Neuronal stem cell (in vitro differentiated cells): ENCODE data around the gene SLC16A7.

ENCODE experiments used
- DNase-seq: peaks from one replicate; pipeline ENCODE4 v3.0.0-alpha.2; 2013; ENCODE audit warnings: low spot score
- H2AFZ ChIP-seq: one replicate; pipeline ENCODE4 v1.6.1; 2013; ENCODE audit warnings: mild to moderate bottlenecking, low read length, inconsistent platforms
- H2AK5ac ChIP-seq: 2 replicates; pipeline ENCODE4 v1.6.1; 2013; ENCODE audit warnings: low read depth, mild to moderate bottlenecking, inconsistent platforms, low read length, moderate library complexity, mixed read lengths
- H2BK120ac ChIP-seq: 2 replicates; pipeline ENCODE4 v1.6.1; 2013; ENCODE audit warnings: low read depth, mild to moderate bottlenecking, inconsistent platforms, low read length, moderate library complexity, mixed read lengths
- H2BK12ac ChIP-seq: one replicate; pipeline ENCODE4 v1.6.1; 2013; ENCODE audit warnings: low read length, inconsistent platforms
- H2BK15ac ChIP-seq: 2 replicates; pipeline ENCODE4 v1.6.1; 2013; ENCODE audit warnings: mild to moderate bottlenecking, low read length, inconsistent platforms, mixed read lengths
- H2BK5ac ChIP-seq: one replicate; pipeline ENCODE4 v1.6.1; 2013; ENCODE audit warnings: inconsistent platforms, mild to moderate bottlenecking, low read length, moderate library complexity
- H3K14ac ChIP-seq: one replicate; pipeline ENCODE4 v1.6.1; 2013; ENCODE audit warnings: low read length, inconsistent platforms
- H3K18ac ChIP-seq: 2 replicates; pipeline ENCODE4 v1.6.1; 2013; ENCODE audit warnings: low read length, inconsistent platforms
- H3K23ac ChIP-seq: 2 replicates; pipeline ENCODE4 v1.6.1; 2013; ENCODE audit warnings: low read depth, mild to moderate bottlenecking, mixed read lengths, low read length, inconsistent platforms; ENCODE audit not compliant: poor library complexity
- H3K27ac ChIP-seq: replicated peaks from 3 replicates; pipeline ENCODE4 v1.5.1; 2013; ENCODE audit warnings: low read length, inconsistent platforms
- H3K27me3 ChIP-seq, 3 experiments: 2 replicates each; pipeline ENCODE4 v1.6.1; 2013; ENCODE audit warnings: low read length in 3 of 3, mild to moderate bottlenecking in 2 of 3, inconsistent platforms in 1 of 3, low read depth in 1 of 3, mixed read lengths in 1 of 3, moderate library complexity in 1 of 3; ENCODE audit not compliant: control insufficient read depth in 3 of 3, insufficient read depth in 3 of 3
- H3K36me3 ChIP-seq, 2 donors: replicated peaks in 1 of 2; 2 replicates each; pipeline ENCODE4 v1.6.1; 2013; ENCODE audit warnings: low read length in 2 of 2; ENCODE audit not compliant: control insufficient read depth in 2 of 2, insufficient read depth in 2 of 2
- H3K4ac ChIP-seq: 2 replicates; pipeline ENCODE4 v1.6.1; 2013; ENCODE audit warnings: inconsistent platforms, mild to moderate bottlenecking, low read length, moderate library complexity
- H3K4me1 ChIP-seq, 2 donors: 1 replicate in 1 of 2; 2 replicates in 1 of 2; pipeline ENCODE4 v1.6.1; 2013; ENCODE audit warnings: low read length in 2 of 2, low read depth in 1 of 2; ENCODE audit not compliant: control insufficient read depth in 2 of 2, insufficient read depth in 1 of 2
- H3K4me2 ChIP-seq: one replicate; pipeline ENCODE4 v1.6.1; 2013; ENCODE audit warnings: mild to moderate bottlenecking, low read length, inconsistent platforms; ENCODE audit not compliant: insufficient read depth, poor library complexity, severe bottlenecking
- H3K4me3 ChIP-seq, 2 donors: 2 replicates each; pipeline ENCODE4 v1.5.1; 2013; ENCODE audit warnings: low read length in 2 of 2, mild to moderate bottlenecking in 2 of 2, inconsistent platforms in 1 of 2, moderate library complexity in 1 of 2
- H3K79me1 ChIP-seq: one replicate; pipeline ENCODE4 v1.6.1; 2013; ENCODE audit warnings: low read depth, mild to moderate bottlenecking, inconsistent platforms, low read length, moderate library complexity
- H3K9ac ChIP-seq: one replicate; pipeline ENCODE4 v1.6.1; 2013; ENCODE audit warnings: mild to moderate bottlenecking, low read depth, low read length, inconsistent platforms; ENCODE audit not compliant: poor library complexity
- H3K9me3 ChIP-seq, 2 donors: replicated peaks in 1 of 2; 2 replicates each; pipeline versions ENCODE3 to v1.6.1; 2013; ENCODE audit warnings: low read length in 2 of 2, mild to moderate bottlenecking in 2 of 2, inconsistent platforms in 1 of 2, low read depth in 1 of 2, mixed read lengths in 1 of 2, moderate library complexity in 1 of 2; ENCODE audit not compliant: control insufficient read depth in 2 of 2, insufficient read depth in 1 of 2
- H4K8ac ChIP-seq: one replicate; pipeline ENCODE4 v1.6.1; 2013; ENCODE audit warnings: low read depth, mild to moderate bottlenecking, inconsistent platforms, low read length, moderate library complexity
- H4K91ac ChIP-seq: one replicate; pipeline ENCODE4 v1.6.1; 2013; ENCODE audit warnings: low read length, low read depth, mild to moderate bottlenecking, inconsistent platforms; ENCODE audit not compliant: poor library complexity
- WGBS, 2 donors: extraction: QIAGEN DNeasy Blood & Tissue Kit; methylation state at CpG; one replicate each; pipeline ENCODE4 v1.1.7; 2013; ENCODE audit warnings: missing lambda C conversion rate in 2 of 2, mixed read lengths in 1 of 2; ENCODE audit not compliant: insufficient read length in 2 of 2, insufficient replicate concordance in 1 of 2; ENCODE audit errors: extremely low coverage in 2 of 2; 5-methylcytosine and 5-hydroxymethylcytosine counted together

The SLC16A7 gene

DNA sequence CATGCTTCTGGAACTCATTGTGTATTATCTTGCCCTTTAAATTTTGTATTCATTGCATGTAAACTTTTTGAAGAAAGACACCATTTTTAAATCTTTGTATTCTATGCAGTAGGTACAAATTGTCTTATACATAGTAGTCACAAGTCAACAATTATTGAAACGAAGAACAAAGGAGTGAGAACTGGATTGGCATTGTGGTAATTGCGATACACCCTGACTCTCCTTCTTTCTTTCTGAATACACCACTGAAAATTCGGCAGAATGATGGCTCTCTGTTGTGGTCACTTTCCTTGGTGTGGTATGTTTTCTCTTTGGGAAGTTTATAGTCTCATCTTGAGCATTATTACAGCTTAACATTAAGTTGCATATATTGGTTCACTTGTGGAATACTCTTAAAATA is 34.1 kb downstream of the SLC16A7 start:
- Histone ChIP-seq H3K4me3 (no peak overlapping the region), H2BK12ac (no peak overlapping the region), H3K27me3 (no peaks in the 10 kb centered on the region), H3K4me1 (no peaks in the 10 kb centered on the region), H3K14ac (no peak overlapping the region), H3K9me3 (no peaks in the 10 kb centered on the region), H2AFZ (no peak overlapping the region), H2BK15ac (no peak overlapping the region), H3K36me3 (no peaks in the 10 kb centered on the region), H2BK120ac (no peak overlapping the region), H4K8ac (no peak overlapping the region), H2BK5ac (no peak overlapping the region), H3K27ac (no peak overlapping the region), H3K79me1 (no peaks in the 10 kb centered on the region), H3K9ac (no peak overlapping the region), H2AK5ac (no peak overlapping the region), H3K4me2 (no peak overlapping the region), H3K4ac (no peak overlapping the region), H3K18ac (no peak overlapping the region), H3K23ac (no peak overlapping the region), H4K91ac (no peak overlapping the region)
- no CpG with 5 or more reads among the region's 3 CpGs for WGBS, 2 donors
- DNase-seq: no peak

DNA sequence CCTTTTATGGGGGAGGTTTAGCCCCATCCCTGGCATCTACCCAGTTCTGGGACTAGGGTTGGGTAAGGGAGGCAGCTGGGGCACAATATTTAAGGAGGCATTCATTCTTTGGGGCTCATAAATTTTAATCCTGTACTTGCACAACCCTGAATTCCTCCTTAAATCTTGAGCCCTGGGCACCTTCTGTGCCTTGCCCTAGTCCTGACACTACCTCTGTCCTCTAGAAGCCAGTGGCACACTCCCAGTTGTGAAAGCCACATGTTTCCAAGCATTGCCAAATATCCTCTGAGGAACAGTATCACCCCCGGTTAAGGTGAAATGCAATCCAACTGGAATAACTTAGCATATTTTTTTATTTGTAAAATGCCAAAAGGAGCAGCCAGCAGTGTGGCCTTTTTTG is 36.6 kb downstream of the SLC16A7 start:
- Histone ChIP-seq H3K27ac (no peak overlapping the region), H3K36me3 (no peaks in the 10 kb centered on the region), H2BK15ac (no peak overlapping the region), H2AK5ac (no peak overlapping the region), H3K4me2 (no peak overlapping the region), H3K23ac (no peak overlapping the region), H3K79me1 (no peaks in the 10 kb centered on the region), H2BK120ac (no peak overlapping the region), H2BK12ac (no peak overlapping the region), H3K4me3 (no peak overlapping the region), H2AFZ (no peak overlapping the region), H3K18ac (no peak overlapping the region), H3K4me1 (no peaks in the 10 kb centered on the region), H3K27me3 (no peaks in the 10 kb centered on the region), H3K14ac (no peak overlapping the region), H3K9ac (no peak overlapping the region), H4K8ac (no peak overlapping the region), H3K4ac (no peak overlapping the region), H2BK5ac (no peak overlapping the region), H3K9me3 (no peaks in the 10 kb centered on the region), H4K91ac (no peak overlapping the region)
- DNase-seq: no peak
- no CpG with 5 or more reads among the region's 1 CpG for WGBS, 2 donors

DNA sequence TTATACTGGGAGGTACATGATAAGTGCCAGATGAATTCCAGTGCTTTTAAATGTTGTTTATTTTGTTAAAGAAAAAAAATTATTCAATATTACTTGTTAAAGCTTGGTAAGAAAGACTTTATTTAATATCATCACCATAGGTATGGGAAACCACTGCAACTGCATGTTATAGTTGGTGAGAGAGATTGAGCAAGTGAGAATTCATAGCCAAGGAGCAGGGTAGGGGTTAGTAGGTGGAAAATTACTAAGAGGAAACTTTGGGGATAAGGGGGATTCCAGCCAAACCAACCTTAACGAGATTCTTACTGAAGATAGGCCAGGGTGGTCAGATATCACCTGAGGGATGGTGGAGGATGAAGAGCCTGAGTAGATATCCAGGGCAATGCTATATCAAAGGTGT is 38.4 kb downstream of the SLC16A7 start:
- no peak overlapping the region for H3K27ac ChIP-seq
- H2BK12ac ChIP-seq: no peak overlapping the region
- H3K4me3 ChIP-seq: no peak overlapping the region
- H3K9ac ChIP-seq: no peak overlapping the region
- no peak overlapping the region for H4K91ac ChIP-seq
- DNase-seq: no peak
- H2BK5ac ChIP-seq: no peak overlapping the region
- H3K23ac ChIP-seq: no peak overlapping the region
- no peak overlapping the region for H3K14ac ChIP-seq
- H3K27me3 ChIP-seq: no peaks in the 10 kb centered on the region
- H3K4me2 ChIP-seq: no peak overlapping the region
- H2AFZ ChIP-seq: no peak overlapping the region
- no peak overlapping the region for H3K18ac ChIP-seq
- no peak overlapping the region for H2AK5ac ChIP-seq
- no CpG with 5 or more reads among the region's 1 CpG for WGBS, 2 donors
- no peaks in the 10 kb centered on the region for H3K36me3 ChIP-seq
- no peaks in the 10 kb centered on the region for H3K9me3 ChIP-seq
- no peak overlapping the region for H2BK15ac ChIP-seq
- H4K8ac ChIP-seq: no peak overlapping the region
- H3K4ac ChIP-seq: no peak overlapping the region
- no peaks in the 10 kb centered on the region for H3K4me1 ChIP-seq
- no peaks in the 10 kb centered on the region for H3K79me1 ChIP-seq
- no peak overlapping the region for H2BK120ac ChIP-seq

DNA sequence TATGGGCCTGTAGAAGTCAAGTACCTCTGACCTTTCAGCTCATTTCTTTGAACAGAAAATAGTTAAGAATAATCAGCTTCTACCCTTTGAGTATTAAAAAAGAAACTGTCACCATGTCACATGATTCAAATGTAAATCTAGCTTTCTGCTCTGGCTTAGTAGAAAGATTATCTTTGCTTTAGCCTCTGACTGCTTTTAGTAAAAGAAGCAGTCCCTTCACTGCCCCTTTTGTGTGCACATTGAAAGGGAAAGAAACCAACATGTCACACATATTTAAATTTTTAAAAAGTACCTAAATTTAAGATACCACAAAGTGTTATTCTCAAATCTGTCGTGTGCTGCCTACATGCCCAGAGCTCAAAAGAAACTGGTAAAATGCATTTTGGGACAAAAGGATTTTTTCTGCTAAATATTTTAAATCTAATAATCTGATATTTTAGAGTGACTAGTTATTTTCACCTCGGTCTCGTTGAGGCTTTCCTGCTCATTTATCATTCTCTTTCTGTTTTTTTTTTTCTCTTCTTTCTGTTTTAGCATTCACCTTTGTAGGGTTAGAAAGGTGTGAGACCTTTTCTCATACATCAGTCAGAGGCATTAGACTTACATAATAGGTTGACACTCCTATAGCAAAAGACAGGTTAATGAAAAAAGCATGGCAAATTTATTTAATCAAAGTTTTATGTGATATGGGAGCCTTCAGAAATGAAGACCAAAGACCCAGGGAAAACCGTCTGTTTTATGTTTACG is 41.3 kb downstream of the SLC16A7 start:
- no peak overlapping the region for H3K9ac ChIP-seq
- no peak overlapping the region for H3K4me2 ChIP-seq

More for the DNA sequence above, 41.3 kb downstream of the SLC16A7 start:
- Histone ChIP-seq H3K36me3 (no peaks in the 10 kb centered on the region), H3K27me3 (no peaks in the 10 kb centered on the region), H3K4me3 (no peak overlapping the region), H3K4me1 (peaks cover 0 to 1% of the 10 kb centered on the region in 2 donors), H3K27ac (no peak overlapping the region), H4K8ac (no peak overlapping the region), H3K23ac (no peak overlapping the region), H3K79me1 (no peaks in the 10 kb centered on the region), H2AK5ac (no peak overlapping the region), H3K9me3 (no peaks in the 10 kb centered on the region), H3K4ac (no peak overlapping the region), H2BK5ac (no peak overlapping the region), H2AFZ (no peak overlapping the region), H4K91ac (no peak overlapping the region), H2BK120ac (no peak overlapping the region), H2BK12ac (no peak overlapping the region), H3K18ac (no peak overlapping the region), H2BK15ac (no peak overlapping the region), H3K14ac (no peak overlapping the region)
- no CpG with 5 or more reads among the region's 5 CpGs for WGBS, 2 donors
- DNase-seq: no peak
